GM12872 (cell line): ENCODE results near the gene TLL2.

Source experiments
- TF ChIP-seq, protein P1 (sequence below): IDR thresholded peaks from 3 replicates; pipeline ENCODE4 v1.5.1; 2011; ENCODE audit warnings: low read depth, mild to moderate bottlenecking, low read length, moderate library complexity; ENCODE audit not compliant: insufficient read depth

Gene TLL2

DNA sequence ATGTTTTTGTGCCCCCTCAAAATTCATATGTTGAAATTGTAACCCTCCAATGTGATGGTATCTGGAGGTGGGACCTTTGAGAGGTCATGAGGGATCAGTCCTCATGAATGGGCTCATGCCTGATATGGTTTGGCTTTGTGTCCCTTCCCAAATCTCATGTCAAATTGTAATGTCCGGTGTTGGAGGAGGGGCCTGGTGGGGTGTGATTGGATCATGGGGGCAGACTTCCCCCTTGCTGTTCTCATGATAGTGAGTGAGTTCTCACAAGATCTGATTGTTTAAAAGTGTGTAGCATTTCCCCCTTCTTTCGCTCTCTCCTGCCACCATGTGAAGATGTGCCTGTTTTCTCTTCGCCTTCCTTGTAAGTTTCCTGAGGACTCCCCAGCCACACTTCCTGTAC is 53.4 kb downstream of the TLL2 start:
- TF ChIP-seq, protein P1, sequence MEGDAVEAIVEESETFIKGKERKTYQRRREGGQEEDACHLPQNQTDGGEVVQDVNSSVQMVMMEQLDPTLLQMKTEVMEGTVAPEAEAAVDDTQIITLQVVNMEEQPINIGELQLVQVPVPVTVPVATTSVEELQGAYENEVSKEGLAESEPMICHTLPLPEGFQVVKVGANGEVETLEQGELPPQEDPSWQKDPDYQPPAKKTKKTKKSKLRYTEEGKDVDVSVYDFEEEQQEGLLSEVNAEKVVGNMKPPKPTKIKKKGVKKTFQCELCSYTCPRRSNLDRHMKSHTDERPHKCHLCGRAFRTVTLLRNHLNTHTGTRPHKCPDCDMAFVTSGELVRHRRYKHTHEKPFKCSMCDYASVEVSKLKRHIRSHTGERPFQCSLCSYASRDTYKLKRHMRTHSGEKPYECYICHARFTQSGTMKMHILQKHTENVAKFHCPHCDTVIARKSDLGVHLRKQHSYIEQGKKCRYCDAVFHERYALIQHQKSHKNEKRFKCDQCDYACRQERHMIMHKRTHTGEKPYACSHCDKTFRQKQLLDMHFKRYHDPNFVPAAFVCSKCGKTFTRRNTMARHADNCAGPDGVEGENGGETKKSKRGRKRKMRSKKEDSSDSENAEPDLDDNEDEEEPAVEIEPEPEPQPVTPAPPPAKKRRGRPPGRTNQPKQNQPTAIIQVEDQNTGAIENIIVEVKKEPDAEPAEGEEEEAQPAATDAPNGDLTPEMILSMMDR, result no peak

DNA sequence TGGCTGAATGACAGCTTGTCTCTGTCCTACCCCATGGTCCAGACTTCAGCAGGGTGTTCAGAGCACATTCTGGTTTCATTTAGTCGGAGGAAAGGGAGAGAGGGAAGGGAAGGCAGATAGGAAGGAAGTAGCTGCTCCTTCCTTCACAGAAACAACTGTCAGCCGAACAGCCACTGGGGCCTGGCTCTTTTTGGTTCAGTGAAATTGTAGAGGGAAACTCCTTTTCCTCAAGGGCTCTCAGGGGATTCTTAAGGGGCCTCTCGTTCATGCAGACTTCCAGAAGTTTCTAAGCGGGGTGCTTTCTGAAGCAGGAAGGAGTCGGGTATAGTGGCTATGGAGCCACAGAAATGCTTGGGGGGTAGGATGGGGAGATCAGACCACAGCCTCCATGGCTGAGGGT is 56.4 kb downstream of the TLL2 start:
- TF ChIP-seq, protein P1, result no peak

DNA sequence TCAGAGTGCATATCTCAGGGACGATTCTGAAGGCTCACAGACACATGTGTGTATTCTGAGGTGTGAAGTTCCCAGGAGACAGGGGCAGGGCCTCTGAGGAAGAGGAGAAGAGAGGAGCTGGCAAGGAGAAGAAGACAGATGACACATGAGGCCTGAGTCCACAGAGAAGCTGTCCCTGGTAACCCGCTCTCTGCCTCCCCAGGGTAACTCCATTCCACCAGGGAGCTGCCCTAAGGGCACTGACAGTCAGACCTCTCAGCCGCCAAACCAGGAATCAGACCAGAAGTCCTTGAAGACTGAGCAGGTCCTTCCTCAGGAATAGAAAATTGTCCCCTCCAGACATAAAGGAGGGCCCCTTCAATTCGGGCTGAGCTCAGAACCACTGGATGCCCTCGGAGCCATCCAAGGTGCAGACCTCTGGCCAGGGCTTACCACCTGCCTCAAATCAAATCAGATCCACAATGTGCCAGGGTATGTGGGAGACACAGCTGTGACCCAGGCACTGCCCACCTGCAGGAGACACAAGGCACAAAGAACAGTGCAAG is 57.4 kb downstream of the TLL2 start:
- TF ChIP-seq, protein P1, result no peak

DNA sequence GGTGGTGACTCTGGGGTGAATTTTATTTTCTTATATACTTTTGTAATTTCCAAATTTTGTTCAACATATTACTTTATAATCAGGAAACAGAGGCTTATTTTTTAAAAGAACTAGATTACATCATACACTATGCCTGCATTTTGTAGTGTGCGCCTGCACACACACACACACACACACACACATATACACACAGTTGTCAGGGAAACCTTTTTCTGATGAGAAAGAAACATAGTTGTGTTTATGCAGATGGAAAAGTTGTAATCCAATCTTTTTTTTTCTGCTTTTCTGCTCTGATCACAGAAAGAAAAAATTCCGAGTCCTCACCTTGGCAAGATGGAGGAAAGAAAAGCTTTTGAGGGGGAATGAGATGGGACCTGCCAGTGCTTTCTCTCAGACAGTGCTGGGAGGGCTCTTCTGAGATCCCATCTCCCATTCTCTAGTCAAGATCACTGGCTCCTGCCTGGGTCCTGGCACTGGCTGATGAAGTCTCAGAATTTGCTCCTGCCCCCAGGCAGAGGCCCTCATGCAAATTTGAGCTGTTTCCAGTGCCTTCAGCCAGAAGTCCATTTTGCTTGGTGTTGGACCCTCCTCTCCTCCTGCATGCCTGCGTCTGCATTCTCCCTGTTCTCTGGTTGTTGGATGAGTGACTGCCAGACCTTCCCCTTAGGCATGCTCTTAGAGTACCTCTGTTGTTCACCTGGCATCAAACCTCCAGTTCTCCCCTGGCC is 59.7 kb downstream of the TLL2 start:
- TF ChIP-seq, protein P1, result no peak

DNA sequence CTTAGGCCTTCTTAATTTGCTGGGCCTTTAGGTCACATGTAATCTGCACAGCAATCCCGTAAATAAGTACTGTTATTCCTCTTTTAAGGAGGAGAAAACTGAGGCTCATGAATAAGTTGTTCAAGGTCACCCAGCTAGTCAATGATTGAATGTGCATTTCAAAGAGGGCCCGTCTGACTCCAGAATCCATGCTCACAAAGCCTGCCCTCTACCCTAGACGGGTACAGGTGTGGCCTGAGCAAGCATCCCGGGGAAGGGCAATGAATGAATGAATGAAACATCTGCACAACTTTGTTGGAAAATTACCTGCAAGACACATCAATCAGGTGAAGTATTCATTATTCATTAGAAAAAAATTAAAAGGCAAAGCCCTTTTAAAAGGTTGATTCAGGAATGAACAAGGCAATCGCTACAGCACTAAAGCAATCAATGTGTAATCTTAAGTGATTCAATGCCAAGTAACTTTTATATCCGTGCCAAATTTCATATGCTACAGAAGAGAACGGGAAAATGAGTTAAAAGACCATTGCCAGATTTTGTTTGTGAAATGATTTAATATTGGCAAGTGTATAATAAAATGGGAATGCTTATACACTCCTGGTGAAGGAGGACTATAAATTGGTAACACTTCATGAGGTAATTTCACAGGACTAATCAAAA is 61.1 kb downstream of the TLL2 start:
- TF ChIP-seq, protein P1, result no peak

DNA sequence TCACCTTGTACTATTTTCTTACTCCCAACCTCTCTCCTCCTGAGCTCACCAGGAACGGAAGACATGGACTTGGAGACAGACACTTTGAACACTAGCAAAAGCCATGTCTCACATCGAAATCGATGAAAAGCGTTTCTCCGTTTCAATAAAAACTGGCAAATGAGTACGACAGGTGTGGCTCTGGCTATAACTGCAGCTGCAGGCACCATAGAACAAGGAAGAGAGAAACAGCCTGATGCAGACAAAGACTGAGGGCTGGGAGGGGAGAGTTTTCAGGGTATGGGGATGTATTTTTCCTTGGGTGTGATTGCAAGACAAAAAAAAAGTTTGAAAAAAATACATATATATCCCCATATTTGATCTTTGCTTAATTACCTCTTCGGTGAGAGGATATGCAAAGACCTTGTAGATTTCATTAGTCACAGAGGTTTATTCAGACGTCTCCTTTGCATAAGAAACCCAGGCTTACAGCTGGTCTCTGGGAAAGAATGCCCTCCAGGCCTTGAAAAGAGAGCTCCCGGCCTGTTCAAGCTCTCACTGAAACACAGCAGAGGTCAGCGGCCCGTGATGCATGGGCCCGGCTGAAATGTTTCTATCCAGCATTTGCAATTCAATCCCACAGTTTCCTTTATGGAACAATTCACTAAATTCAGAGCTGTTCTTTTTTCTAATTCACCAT is 63.1 kb downstream of the TLL2 start:
- TF ChIP-seq, protein P1, result no peak

DNA sequence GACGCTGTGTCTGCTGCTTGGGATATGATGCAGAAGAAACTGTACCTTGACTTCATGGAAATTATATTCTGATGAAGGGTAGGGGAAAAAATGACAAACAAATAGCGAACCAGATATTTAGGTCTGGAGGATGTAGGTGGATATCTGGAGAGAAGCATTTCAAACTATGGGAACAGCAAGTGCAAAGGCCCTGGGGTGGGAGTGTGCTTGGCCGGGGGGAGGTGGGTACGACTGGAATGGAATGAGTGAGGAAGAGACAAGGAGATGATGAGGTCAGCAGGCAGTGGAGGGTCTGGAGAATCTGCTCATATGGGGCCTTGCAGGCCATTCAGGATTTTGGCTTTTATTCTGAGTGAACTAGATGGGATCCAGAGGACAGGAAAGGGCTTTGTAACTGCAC is 65.2 kb downstream of the TLL2 start:
- TF ChIP-seq, protein P1, result no peak
